SU-DHL-6 (cell line): Measurements from ENCODE around the gene NFIA.

ENCODE experiments used
- CTCF ChIP-seq: fragments of 200-600 bp; sonication (generic); IDR thresholded peaks from one replicate; pipeline ENCODE4 v1.5.1; 2017; ENCODE audit warnings: antibody characterized with exemption, mild to moderate bottlenecking, low read length, moderate library complexity; ENCODE audit not compliant: insufficient read depth, poor library complexity, severe bottlenecking
- EZH2phosphoT487 ChIP-seq: fragments of 200-600 bp; sonication (generic), shearing (Covaris generic); conservative IDR thresholded peaks from 2 replicates; pipeline ENCODE4 v1.6.1; 2018; ENCODE audit warnings: mild to moderate bottlenecking, antibody characterized with exemption, low read length, moderate library complexity, mixed read lengths

- TF ChIP-seq CTCF (no peak), EZH2phosphoT487 (no peak)
Measured at GRCh38 chr1:61092642-61093041, 10.3 kb downstream of the NFIA start.
